MCF 10A (cell line): ENCODE results near the gene TOP1. TPM values are rescaled to one million over a fixed set of nuclear protein-coding genes. Genes with fewer than 3 reads are reported as not detected.
"Not testable (repeated sequence)": the region's sequence is repeated elsewhere in the genome, so short reads cannot be mapped to it uniquely, and the experiment has no call there.

Experiments
- BruUV-seq: library from RNA; stranded (reverse); fragments of 400-500 nt; replicated peaks from 2 replicates; lab custom pipeline; 2021; lab: Mats Ljungman, UMichigan
- CTCF ChIA-PET: fragments of 300-600 bp; sonication (Branson Sonifier 250); formaldehyde crosslinking; extraction: SDS; loops from one replicate; lab custom pipeline; 2021; ENCODE audit warnings: antibody characterized with exemption, inconsistent platforms; lab: Yijun Ruan, JAX
- POLR2A ChIA-PET: fragments of 300-600, 350-650 bp; sonication (Branson Sonifier 250); formaldehyde crosslinking; extraction: SDS; loops from one replicate; lab custom pipeline; 2020; ENCODE audit warnings: antibody characterized with exemption, inconsistent platforms; lab: Yijun Ruan, JAX
- DNase-seq: peaks from one replicate; pipeline ENCODE4 v3.0.0-alpha.2; 2018; ENCODE audit not compliant: unreplicated experiment
- H3K27ac Mint-ChIP-seq: one replicate; pipeline ENCODE4 v1.8.0; 2022; ENCODE audit warnings: mild to moderate bottlenecking, low read depth, mixed read lengths; ENCODE audit not compliant: unreplicated experiment
- H3K27me3 Mint-ChIP-seq: one replicate; pipeline ENCODE4 v1.8.0; 2022; ENCODE audit warnings: mixed read lengths; ENCODE audit not compliant: insufficient read depth, unreplicated experiment
- H3K36me3 Mint-ChIP-seq: one replicate; pipeline ENCODE4 v1.8.0; 2022; ENCODE audit warnings: mild to moderate bottlenecking, moderate library complexity, mixed read lengths; ENCODE audit not compliant: insufficient read depth, unreplicated experiment
- H3K4me1 Mint-ChIP-seq: one replicate; pipeline ENCODE4 v1.8.0; 2022; ENCODE audit warnings: mixed read lengths; ENCODE audit not compliant: insufficient read depth, unreplicated experiment
- H3K4me3 Mint-ChIP-seq: one replicate; pipeline ENCODE4 v1.8.0; 2022; ENCODE audit warnings: mild to moderate bottlenecking, moderate library complexity, mixed read lengths; ENCODE audit not compliant: unreplicated experiment
- H3K9me3 Mint-ChIP-seq: one replicate; pipeline ENCODE4 v1.8.0; 2022; ENCODE audit warnings: mixed read lengths; ENCODE audit not compliant: unreplicated experiment
- CTCF ChIP-seq: fragments of 200-600 bp; IDR thresholded peaks from one replicate; pipeline ENCODE4 v1.8.0; 2022; ENCODE audit warnings: antibody characterized with exemption, mild to moderate bottlenecking; ENCODE audit not compliant: unreplicated experiment
- intact Hi-C: fragments of 100-400 bp; cut with micrococcal nuclease; formaldehyde crosslinking; loops from 2 replicates; pipeline ENCODE4 v1.14.1; 2022
- total RNA-seq: library from RNA; stranded (reverse); gene quantifications from 2 replicates; pipeline ENCODE4 v1.2.3, GENCODE V29; 2022

TOP1 gene
- total RNA-seq, 1 experiment from 2014 or later = 174 TPM

GRCh38 chr20:41124451-41125094 is 96.0 kb downstream of the TOP1 start:
- Mint-ChIP-seq H3K36me3 (peaks cover 78% of the 10 kb centered on the region), H3K27me3 (no peaks in the 10 kb centered on the region), H3K4me1 (no peaks in the 10 kb centered on the region), H3K4me3 (no peak overlapping the region), H3K9me3 (no peaks in the 10 kb centered on the region), H3K27ac (no peak overlapping the region)
- ChIA-PET CTCF (interaction anchor here (0.8 to 2.3 kb wide), 3 partner anchors 48 to 420 kb away, joined by 3 to 6 read pairs (median 3); no protein-coding TSS in a partner anchor), POLR2A (no interaction called here)
- no TSS peak for BruUV-seq
- DNase-seq = no peak
- TF ChIP-seq CTCF = no peak
- intact Hi-C loops = no loop called here

GRCh38 chr20:41125530-41126457 is 97.2 kb downstream of the TOP1 start:
- BruUV-seq = no TSS peak
- Mint-ChIP-seq H3K4me1 (no peaks in the 10 kb centered on the region), H3K36me3 (peaks cover 76% of the 10 kb centered on the region), H3K9me3 (no peaks in the 10 kb centered on the region), H3K4me3 (no peak overlapping the region), H3K27me3 (no peaks in the 10 kb centered on the region), H3K27ac (peak overlapping the region; percentile 28)
- no peak for TF ChIP-seq CTCF
- POLR2A ChIA-PET = interaction anchor here (0.7 to 1.0 kb wide), 2 partner anchors 135 to 204 kb away, joined by 3 to 4 read pairs; no protein-coding TSS in a partner anchor
- DNase-seq = no peak
- intact Hi-C loops = no loop called here
- CTCF ChIA-PET = interaction anchor here (0.6 to 2.3 kb wide), 5 partner anchors 22 to 421 kb away, joined by 3 to 6 read pairs (median 3); partner anchors contain the start of gene LPIN3

DNA sequence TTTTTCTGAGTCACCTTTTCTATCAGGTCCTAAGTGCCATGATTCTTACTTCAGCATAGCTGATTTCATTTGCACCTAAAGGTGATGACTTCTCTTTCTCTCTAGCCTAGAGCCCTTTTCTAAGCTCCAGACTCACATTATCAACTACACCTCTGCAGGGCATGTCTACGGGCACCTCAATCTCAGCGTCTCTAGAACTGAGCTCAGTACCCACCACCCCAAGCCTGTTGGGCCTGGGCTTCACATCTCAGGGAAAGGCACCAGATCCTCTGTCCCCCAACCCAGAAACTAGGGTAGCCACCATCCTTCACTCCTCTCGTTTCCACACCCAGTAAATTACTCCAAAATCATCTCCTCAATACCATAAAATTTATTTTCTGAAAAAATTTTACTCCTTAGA is 98.1 kb downstream of the TOP1 start:
- Mint-ChIP-seq H3K27me3 (no peaks in the 10 kb centered on the region), H3K27ac (peak overlapping the region; percentile 28), H3K36me3 (peaks cover 76% of the 10 kb centered on the region), H3K4me1 (no peaks in the 10 kb centered on the region), H3K4me3 (no peak overlapping the region), H3K9me3 (no peaks in the 10 kb centered on the region)
- no peak for TF ChIP-seq CTCF
- DNase-seq = no peak
- no TSS peak for BruUV-seq
- intact Hi-C loops = no loop called here
- POLR2A ChIA-PET = interaction anchor here (0.6 to 1.0 kb wide), 4 partner anchors 11 to 216 kb away, joined by 3 to 4 read pairs (median 3); no protein-coding TSS in a partner anchor
- CTCF ChIA-PET = interaction anchor here (1.0 to 2.3 kb wide), 2 partner anchors 135 to 214 kb away, joined by 3 to 6 read pairs; partner anchors contain the start of gene LPIN3

DNA sequence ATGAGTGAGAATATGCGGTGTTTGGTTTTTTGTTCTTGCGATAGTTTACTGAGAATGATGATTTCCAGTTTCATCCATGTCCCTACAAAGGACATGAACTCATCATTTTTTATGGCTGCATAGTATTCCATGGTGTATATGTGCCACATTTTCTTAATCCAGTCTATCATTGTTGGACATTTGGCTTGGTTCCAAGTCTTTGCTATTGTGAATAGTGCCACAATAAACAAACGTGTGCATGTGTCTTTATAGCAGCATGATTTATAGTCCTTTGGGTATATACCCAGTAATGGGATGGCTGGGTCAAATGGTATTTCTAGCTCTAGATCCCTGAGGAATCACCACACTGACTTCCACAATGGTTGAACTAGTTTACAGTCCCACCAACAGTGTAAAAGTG is 99.7 kb downstream of the TOP1 start:
- H3K4me3 Mint-ChIP-seq, H3K27me3 Mint-ChIP-seq, H3K27ac Mint-ChIP-seq, DNase-seq, BruUV-seq, intact Hi-C loops, H3K4me1 Mint-ChIP-seq, H3K9me3 Mint-ChIP-seq: not testable (repeated sequence)
- ChIA-PET POLR2A (interaction anchor here (1.2 kb wide), 1 partner anchor 10 kb away, joined by 3 read pairs; no protein-coding TSS in a partner anchor), CTCF (interaction anchor here (1.0 kb wide), 1 partner anchor 165 kb away, joined by 3 read pairs; no protein-coding TSS in a partner anchor)
- peaks cover 66% of the 10 kb centered on the region for H3K36me3 Mint-ChIP-seq
